Activated T-cell treated with anti-CD3 and anti-CD28 coated beads for 1 hour (primary cell): ENCODE data around the gene RPTOR.
"Not testable (repeated sequence)": the region's sequence is repeated elsewhere in the genome, so short reads cannot be mapped to it uniquely, and the experiment has no call there.

Experiments used
- DNase-seq: peaks from one replicate; pipeline ENCODE4 v3.0.0-alpha.2; 2020; ENCODE audit warnings: low read depth

Gene RPTOR

DNA sequence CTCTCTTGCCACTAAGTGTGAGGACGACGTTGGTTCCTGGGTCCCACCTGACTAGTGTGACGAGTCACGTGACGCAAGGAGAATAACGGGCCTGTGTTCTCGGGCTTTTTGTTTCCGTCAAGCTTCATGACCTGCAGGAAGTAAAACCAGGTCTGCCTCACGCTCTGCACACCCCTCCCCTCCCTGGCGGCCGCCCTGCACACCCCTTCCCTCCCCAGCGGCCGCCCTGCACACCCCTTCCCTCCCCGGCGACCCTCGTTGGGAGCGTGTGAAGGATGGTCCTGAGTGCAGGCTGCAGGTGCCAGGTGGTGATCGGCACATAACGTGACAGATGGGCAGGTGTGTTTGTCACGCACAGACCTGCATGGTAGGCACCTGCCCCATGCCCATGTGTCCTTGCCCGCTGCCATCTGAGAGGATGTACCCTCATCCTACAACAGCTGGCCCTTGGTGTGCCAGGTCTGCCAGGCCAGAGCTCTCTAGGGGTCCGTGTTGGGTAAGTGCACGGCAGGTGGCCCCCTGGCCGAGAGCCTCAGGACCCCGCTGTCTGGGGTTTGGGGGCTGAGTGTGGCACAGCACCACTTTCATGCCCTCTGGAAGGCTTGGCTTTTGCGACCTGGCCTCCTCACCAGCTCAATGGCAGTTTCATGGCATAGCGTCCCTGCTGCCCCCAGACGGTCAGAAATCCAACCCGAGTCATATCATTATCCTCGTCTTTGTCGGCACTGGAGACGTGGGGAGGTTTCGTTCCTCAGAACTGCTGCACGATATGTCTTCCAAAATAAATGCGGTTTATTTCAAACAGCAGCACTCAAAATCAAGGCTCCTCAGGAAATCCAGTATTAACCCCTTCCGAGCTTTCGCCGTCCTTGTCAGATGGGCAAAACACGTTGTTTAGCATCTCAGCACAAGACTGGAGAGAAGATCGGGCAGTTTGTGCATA, 255.2 kb downstream of the RPTOR start:
- no peak for DNase-seq

DNA sequence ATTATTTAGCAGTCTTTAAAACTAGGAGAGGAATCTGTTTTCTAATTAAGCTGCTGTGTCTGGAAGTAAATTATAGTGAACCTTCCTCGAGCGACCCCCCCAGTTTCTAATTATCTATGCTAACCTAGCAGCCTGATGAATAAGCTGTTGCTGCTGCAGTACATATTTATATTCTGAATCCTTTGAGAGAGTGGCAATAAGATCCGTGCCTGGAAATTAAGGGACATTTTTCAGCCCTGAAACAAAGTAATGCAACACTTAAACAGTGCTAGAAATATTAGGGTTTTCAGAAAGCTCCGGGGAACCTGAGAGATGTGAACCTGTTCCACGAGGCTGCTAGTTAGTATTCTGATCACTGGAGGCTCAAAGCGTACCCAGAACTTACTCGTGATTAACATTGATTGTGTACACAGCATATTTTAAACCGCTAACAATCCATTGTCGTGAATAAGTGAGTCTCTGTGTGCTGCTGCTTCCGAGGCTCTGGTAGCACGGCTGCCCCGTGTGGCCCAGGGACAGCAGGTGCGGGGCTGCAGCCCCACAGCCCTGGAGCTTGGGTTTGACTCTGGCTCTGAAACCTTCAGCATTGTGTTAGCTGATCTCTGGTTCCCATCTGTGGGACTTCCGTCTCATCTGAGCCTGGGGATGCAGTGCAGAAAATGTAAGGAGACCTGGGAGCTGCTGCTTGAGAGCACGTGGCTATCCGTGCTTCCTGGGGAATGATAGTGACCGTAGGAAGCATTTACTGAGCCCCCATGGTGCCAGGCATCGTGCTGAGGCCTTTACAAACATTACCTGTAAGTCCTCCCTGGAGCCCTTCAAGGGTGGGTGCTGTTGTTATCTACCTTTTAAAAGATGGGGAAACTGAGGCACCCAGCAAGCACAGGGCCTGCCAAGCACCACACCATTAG, 256.1 kb downstream of the RPTOR start:
- DNase-seq = no peak

DNA sequence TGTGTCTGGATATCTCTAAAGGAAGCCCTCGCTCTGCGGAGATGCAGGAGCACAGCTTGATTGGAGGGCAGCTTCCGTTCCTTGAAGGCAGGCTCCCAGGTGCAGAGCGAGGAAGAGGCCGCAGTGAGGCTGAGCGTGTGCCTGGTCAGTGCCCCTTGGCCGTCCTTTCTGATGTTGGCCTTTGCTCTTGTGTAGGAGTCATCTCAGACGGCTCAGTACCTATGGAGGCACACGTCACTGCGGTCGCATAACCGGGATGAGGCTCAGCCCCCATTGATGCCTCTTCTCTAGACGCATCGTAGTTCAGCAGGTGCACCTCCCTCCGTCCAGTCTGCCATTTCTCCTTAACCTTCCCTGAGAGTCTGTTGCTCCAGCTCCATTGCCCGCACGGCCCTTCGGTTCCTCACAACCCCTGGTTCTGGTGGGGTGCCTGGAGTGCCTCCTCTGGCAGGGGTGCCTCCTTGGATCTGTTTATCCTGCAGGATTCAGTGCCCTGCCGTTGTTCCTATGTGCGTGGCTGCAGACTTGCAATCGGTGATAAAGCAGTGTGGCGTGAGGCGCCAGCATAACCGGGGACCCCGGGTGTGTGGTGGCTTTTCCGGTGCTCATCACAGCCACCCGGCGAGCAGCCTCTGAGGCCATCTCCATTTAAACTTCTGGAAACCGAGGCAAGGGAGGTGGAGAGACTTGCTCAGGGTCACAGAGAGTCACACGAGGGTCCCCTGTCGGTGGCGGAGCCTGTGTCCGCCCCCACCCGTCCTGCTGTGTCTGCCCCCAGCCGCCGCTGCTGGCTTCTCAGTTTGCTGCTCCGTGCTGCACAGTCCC, 258.2 kb downstream of the RPTOR start:
- no peak for DNase-seq

DNA sequence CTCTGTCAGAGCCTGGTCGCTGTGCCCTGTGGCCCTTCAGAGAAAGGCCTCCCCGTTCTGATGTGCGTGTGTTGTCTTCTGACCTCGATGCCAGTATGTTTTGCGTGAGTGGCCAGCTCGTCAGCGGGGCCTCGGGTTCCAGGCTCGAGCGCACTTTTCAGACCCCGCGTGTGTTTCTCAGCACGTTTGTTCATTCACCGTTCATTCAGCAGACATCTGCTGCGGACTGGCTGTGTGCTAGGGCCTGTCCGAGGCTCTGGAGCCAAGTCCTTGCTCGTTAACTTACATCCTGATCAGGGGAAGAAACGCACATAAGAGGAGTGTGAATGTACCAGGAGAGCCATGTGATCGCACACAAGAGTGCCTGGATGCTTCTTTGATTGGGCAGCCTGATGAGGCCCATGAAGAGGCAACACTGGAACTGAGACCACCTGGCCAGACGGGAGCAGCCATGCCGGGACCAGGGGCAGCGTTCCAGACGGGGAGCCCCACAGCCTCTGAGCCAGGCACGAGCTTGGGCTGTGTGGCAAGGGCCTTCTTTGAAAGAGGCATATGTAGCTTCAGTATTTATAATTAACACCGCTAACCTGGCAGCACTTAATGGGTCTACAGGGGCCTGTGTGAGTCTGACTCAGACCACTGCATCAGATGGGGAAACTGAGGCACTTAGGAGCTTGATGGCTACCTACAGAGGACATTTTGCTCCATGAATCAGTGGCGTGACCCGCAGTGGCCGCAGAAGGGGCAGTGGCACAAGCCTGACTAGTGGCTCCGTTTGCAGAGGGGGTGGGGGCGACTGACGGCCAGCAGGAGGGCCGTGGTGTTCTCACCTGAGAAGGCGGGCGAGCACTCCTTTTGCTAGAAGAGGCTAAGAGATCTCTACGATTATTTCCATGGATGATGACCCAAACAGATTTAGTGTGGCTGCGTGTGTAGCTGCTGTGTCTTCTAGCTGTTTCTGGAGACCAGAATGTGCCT, 259.1 kb downstream of the RPTOR start:
- no peak for DNase-seq

DNA sequence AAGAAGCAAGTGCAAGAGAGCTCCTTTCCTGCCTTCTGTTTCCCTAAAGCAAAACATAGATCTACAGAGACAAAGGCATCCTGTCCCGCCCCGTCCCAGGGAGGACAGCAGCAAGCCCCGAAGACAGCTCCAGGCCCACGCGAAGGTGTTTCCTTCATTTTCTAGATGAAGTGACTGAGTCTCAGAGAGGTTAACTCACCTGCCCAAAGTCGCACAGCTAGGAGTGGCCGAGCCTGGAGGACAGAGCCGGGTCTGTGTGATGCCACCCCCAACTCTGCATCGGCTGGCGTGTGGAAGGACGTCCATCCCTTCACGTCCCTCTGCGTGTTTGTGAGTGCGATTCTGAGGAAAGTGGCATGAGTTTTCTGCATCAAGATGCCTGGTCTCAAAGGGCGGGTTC, 259.8 kb downstream of the RPTOR start:
- DNase-seq = no peak

DNA sequence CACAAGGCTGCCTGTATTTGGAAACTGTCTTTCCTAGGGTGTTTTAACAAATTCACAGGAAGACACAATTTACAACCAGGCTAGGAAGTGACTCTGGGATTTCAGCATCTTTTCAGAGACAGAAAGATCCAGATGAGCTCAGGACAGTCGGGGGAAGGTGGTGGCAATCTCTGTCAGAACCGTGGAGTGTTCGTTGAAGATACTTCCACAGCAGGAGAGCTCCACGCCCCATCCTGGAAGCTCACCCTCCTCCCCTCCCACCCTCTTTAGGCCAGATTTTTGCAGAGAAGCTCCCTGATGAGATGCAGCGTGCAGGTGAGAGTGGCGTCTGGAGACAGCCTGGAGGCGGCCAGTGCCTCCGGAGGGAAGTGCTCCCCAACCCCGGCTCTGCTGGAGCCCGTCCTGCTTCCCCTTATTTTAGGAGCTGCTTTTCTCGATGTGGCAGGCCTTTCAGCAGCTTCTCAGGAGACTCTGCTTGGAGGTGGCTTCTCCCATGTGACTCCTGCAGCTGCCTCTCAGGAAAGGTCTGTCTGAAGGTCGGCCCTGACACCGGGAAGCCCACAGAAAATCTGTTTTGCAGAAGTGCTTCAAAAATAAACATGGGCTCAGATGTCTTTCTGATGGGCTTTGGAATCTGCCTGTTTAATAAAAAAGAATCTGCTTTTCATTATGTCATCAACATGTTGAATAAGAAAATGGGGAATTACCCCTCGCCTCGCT, 260.6 kb downstream of the RPTOR start:
- DNase-seq = no peak

DNA sequence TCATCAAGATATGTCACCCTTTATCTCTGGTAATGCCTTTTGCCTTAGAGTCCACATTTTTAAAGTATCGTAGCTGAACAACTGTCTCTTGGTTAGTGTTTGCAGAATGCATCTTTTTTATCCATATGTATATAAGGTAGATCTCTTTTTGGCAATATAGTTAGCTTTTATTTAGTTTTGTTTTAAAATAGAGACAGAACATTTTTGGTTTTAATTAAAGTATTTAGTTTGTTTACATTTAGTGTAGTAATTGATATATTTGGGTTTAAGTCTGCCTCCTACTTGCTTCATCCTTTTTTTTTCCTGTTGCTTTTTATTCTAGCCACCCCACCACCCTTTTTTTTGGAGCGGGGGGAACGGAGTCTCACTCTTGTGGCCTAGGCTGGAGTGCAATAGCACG, 262.4 kb downstream of the RPTOR start:
- DNase-seq = no peak

DNA sequence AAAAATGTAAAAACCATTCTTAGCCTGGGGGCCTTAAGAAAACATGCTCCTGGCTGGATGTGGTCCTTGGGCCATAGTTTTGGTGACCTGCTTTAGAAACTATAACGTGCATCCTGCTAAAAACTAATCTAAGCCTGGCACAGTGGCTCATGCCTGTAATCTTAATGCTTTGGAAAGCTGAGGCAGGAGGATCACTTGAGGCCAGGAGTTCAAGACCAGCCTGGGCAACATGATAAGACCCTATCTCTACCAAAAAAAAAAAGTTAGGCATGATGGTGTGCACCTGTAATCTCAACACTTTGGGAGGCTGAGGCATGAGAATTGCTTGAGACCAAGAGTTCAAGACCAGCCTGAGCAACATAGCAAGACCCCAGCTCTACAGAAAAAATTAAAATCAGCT, 263.2 kb downstream of the RPTOR start:
- no peak for DNase-seq

DNA sequence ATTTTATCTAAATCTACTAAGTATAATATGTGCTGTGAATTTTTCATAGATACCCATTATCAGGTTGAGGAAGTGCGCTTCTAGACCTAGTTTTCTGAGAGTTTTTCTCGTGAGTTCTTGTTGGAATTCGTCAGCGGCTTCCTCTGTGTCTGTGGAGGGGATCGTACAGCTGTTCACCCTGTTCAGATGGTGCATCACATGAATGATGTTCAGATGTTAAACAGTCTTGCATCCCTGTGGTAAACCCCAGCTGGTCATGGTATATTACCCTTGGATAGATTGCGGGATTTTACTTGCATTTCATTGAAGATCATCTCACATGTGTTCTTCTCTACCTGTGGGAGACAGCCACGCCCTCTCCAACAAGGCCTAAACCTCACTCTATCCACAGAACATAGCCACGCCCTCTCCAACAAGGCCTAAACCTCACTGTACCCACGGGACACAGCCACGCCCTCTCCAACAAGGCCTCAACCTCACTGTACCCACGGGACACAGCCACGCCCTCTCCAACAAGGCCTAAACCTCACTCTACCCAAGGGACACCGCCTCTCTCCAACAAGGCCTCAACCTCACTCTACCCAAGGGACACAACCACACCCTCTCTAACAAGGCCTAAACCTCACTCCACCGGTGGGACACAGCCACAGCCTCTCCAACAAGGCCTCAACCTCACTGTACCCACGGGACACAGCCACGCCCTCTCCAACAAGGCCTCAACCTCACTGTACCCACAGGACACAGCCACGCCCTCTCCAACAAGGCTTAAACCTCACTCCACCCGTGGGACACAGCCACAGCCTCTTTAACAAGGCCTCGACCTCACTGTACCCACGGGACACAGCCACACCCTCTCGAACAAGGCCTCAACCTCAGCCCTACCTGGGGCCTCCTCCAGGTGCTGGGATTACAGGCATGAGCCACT, 266.8 kb downstream of the RPTOR start:
- DNase-seq = no peak

DNA sequence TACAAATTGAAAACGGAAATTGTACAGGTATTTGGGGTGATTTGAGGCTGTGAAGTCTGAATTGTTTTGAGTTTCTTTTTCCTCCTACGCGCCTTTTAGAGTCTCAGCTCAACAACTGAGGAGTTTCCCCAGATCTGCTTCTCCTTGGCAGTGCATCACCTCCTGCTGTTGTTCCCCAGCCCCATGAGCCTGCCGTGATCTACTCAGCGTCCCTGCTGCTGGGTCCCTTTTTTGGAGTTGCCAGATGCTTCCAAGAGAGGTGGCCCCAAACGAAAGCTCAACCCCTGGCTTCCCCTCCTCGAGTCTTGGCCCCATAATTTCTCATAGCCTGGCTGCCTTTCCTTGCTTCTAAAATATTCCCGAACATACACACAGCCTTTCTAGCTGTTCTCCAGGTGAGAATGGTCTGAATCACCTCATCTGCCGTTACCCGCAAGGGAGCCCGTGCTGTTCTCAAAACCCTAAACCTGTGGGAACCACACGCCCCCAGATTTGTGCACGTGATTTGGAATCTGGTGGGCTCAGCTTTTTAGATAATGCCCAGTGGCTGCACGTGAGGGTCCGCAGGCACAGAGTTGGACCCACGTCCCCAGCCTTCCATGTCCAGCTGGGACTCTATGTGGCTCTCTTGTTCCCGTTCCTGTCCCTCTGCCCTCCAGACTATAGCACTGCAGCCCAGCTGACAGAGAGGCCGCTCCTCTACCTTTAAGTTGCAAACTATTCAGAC, 267.9 kb downstream of the RPTOR start:
- DNase-seq = no peak

DNA sequence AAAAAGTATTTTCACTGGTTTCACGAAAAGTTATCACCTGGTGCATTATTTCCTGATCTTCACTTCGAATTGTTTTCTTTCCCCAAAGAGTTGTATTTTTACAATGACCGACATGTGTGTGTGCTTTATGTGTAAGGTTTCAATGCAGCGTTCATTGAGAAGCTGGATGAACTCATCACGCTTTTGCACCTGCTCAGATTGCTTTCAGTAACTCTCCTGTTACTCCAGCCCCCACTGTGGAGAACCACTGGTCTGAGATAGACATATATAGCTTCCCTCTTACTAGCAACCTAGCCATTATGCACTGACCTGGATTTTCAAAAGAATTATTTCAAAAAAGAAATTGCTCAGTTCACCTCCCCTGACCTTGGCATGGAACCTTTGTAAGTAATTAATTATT, 268.7 kb downstream of the RPTOR start:
- DNase-seq = no peak

DNA sequence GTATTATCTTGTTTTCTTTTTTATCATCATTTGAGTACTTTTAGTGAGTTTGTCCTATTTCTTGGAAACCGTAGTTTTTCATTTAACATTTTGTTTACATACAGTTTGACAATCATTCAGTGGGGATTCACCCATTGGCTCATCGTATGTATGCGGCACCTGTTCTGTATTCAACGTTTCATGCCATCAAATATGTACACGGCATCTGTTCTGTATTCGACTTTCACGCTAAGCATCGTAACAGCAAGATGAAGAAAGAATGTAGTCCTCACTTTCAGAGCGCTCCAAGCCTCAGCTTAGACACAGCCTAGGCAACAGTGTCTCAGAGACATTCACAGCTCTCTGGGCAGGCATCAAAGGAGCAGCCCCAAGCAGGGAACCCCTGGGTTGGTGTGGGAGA, 269.9 kb downstream of the RPTOR start:
- DNase-seq = no peak

DNA sequence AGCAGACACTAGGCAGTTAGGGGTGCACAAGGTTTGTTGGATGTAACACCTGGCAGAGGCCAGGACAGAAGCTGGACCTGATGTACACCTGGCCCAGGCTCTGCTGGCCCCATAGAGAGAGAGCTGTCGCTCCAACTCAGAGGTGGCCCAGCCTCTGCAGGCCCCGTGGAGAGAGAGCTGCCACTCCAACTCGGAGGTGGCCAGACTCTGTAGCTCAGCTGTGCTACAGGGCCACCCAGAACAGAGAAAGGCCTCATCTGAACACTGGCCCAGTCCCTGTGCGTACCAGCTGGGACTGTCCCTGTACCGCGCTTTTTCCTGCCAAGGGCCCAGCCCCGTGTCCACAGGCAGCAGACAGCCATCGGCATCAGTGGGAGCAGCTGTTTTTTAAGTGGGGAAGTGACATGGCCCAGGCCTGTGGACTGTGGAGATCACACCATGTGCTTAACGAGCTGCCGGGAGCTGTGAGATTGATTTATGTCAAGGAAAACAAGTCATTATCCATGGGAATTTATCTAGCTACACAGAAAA, 270.6 kb downstream of the RPTOR start:
- no peak for DNase-seq

DNA sequence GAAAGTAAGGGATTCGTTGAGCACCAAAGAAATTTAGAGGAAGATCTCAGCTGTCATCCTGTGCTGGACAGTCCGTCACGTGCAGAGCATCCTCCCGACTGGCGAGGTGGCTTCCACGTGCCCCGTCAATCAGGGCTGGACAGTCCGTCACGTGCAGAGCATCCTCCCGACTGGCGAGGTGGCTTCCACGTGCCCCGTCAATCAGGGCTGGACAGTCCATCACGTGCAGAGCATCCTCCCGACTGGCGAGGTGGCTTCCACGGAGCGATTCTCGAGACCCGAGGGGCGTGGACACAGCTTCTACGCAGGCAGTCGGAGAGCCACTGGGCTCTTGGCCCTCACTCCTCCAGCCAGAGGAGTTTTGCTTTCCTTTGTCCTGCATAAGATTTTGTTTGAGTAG, 271.1 kb downstream of the RPTOR start:
- DNase-seq = not testable (repeated sequence)

DNA sequence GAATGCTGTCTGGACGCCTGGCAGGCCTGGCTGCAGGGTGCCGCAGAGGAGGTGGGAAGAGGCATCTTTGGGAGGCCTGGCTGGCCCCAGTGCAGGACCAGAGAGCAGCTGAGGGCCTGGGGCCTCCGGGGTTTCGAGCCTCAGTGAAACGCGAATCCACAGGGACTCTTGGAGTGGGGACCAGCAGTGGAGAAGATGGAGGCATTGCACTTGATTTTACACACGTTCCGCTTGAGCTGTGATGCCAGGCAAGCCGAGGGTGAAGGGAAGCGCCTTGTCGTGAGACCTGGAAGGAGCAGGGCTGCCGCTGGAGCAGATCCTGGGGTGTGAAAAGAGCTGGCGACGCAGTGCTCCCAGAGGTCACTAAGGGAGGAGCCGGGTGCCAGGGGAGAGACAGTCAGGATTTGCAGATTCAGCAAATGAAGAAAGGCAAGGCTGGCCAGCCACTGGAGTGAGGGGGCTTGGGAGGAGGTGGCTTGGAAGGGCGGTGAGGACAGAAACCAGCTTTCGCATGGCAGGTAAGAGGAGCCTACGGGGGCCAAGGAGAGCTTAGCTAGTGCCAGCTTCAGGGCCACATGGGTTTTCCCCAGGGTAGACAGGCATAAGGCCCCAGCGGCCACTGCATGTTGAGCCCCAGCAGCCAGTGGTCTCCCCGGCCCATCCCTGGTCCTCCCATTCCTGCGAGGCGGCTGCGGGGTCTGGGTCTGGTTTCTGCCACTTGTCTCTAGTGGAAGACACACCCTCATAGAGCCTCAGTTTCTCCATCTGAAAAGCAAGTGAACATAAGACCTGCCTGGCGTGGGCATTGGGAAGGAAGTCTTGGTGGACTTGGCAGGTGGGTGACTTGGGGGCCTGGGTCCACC, 271.8 kb downstream of the RPTOR start:
- no peak for DNase-seq

DNA sequence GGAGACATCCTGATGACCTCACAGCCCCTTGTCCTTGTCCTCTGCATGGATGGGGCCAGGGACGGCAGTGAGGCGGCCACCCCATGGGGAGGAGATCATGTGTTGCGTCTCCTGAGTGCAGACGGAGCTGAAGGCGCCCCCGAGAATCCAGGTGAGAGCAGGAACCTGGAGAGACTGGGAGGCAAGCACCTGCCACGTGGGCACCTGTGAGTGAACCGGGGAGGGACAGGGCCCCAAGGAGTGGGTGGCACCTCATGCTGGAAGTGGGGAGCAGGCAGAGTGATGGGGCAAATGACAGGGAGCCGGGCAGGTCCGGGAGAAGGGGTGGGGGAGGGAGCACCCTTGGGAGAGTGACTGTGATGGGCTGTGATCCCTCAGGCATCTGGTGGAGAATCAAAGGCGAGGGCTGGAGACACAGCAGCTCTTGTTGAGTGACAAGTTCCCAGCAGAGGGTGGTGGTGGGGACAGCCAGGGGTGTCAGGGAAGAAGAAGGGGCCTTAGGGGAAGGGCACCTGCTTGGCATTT, 272.7 kb downstream of the RPTOR start:
- no peak for DNase-seq

DNA sequence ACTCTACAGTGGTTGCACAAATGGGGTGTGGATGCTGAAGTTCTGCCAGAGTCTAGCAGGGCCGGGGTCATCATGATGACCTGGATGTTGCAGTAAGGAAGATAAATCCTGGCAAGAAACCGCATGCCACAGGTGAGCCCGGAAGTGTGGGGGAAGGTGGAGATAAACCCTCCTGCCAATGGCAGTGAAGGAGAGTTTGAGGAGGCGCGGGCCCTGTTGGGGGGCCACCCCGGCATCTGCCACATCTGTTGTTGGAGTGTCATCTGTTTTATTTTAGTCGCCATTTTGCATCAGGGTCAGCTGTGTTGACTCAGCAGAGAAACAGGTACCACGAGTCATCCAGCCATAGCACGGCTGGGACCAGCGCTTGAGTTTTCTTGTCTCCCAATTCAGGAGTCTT, 273.2 kb downstream of the RPTOR start:
- no peak for DNase-seq
